GM21576 (cell line): ENCODE data around the gene NEUROD1.

Experiments used
- ATAC-seq: cut with Tn5 transposase; IDR thresholded peaks from one replicate; pipeline ENCODE4 v1.9.1; 2021; ENCODE audit warnings: mild to moderate bottlenecking, moderate library complexity; ENCODE audit not compliant: unreplicated experiment

NEUROD1 gene

GRCh38 chr2:181643151-181643550 is 37.2 kb downstream of the NEUROD1 start:
- no peak for ATAC-seq

DNA sequence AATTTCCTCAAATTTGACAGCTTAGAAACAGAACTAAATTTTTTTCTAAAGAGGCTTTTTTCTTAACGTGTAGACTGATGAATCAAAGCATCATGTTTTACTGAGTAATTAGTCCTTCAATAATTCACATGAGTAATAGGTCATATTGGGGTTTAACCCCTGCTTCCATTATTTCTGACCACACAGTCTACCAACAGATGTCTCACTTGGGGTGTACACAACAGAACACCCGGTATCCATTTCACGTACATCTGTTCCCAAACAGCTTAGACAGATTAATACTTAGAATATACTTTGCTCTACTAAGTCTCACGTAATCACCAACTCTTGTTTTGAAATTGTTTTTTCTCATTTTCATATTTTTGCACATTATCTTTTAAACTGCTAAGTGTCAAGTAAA is 38.2 kb downstream of the NEUROD1 start:
- no peak for ATAC-seq

DNA sequence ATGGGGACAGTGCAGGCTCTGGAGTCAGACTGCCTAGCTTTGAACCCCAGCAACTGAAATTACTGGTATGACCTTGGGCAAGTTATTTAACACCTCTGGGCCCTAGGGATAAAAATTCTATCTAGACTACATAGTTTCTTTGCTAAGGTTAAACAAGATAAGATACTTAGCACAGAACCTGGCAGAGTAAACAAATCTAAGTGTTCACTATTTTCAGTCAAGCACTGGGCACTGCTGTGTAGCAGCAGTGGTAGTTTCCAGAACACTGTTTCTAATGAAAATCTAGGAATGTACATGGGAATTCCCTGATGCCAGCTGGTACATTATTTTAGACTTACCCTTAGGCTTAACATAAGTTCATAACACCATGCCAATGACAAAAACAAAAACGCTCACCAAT is 40.6 kb downstream of the NEUROD1 start:
- ATAC-seq = no peak

- ATAC-seq = peak; percentile 70
Observed at GRCh38 chr2:181632733-181633401, 47.5 kb downstream of the NEUROD1 start.

GRCh38 chr2:181628590-181629585 is 51.4 kb downstream of the NEUROD1 start:
- ATAC-seq = no peak

GRCh38 chr2:181627545-181627944 is 52.8 kb downstream of the NEUROD1 start:
- no peak for ATAC-seq

- ATAC-seq = no peak
Observed at GRCh38 chr2:181626671-181627070, 53.6 kb downstream of the NEUROD1 start.
